ENCODE results near the gene FAM162A.

The FAM162A gene

DNA sequence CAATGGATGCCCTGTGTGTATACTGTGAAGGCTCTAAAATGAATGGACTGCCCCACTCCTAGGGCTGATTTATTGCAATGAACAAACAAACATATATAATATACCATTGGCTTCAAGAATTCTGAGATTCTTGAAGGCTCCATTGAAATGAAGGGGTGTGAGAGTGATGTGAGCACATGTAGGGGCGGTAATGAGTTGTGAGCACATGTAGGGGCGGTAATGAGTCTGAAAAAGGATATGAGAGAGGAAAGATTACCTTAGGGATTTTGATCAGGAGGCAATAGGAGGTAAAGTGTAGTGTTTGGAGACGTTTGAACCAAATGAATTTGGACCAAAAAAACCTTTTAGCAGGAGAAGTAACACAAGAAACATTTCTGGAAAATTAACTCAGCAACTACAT, 3.7 kb downstream of the FAM162A start:
- TF ChIP-seq, protein P1, sequence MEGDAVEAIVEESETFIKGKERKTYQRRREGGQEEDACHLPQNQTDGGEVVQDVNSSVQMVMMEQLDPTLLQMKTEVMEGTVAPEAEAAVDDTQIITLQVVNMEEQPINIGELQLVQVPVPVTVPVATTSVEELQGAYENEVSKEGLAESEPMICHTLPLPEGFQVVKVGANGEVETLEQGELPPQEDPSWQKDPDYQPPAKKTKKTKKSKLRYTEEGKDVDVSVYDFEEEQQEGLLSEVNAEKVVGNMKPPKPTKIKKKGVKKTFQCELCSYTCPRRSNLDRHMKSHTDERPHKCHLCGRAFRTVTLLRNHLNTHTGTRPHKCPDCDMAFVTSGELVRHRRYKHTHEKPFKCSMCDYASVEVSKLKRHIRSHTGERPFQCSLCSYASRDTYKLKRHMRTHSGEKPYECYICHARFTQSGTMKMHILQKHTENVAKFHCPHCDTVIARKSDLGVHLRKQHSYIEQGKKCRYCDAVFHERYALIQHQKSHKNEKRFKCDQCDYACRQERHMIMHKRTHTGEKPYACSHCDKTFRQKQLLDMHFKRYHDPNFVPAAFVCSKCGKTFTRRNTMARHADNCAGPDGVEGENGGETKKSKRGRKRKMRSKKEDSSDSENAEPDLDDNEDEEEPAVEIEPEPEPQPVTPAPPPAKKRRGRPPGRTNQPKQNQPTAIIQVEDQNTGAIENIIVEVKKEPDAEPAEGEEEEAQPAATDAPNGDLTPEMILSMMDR (conservative IDR thresholded peaks at IDR 0.05; ENCODE audit: low read length) = no peak
- no peak for DNase-seq (ENCODE audit: low read depth)
- no peak overlapping the region for H3K4me3 ChIP-seq (ENCODE audit: low read length)

DNA sequence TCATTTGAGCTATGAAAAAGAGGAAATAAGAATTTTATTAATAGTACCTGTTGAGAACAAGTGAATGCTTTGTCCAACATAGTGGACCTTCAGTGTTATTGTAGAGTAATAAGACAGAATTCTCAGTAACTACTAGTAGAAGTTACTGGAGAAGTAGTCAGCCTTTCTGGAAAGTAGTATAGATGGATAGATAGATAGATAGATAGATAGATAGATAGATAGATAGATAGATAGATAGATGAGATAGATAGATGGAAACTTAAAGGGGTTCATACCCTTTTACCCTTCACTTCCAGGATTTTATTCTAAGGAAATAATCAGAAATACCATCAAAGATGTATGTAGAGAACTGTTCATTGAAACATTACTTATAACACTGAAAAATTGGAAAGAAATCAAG, 5.2 kb downstream of the FAM162A start:
- TF ChIP-seq, protein P1 (conservative IDR thresholded peaks at IDR 0.05; ENCODE audit: low read length) = no peak
- DNase-seq (ENCODE audit: low read depth) = no peak
- H3K4me3 ChIP-seq (ENCODE audit: low read length) = no peak overlapping the region

DNA sequence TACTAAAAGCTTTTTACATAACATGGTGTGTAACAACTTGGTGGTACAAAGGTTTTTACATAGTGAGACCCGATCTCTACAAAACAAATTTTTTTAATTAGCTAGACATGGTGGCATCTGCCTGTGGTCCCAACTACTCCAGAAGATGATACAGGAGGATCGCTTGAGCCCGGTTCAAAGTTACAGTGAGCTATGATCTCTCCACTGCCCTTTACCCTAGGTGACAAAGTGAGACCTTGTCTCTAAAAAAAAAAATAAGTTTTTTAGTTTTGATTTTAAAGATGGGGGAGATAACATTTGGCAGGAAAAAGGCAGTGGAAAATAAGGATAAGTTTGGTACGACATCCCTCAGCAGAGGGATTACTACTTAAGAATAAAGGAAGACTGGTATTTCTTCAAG, 5.9 kb downstream of the FAM162A start:
- DNase-seq (ENCODE audit: low read depth) = no peak
- no peak overlapping the region for H3K4me3 ChIP-seq (ENCODE audit: low read length)
- TF ChIP-seq, protein P1 (conservative IDR thresholded peaks at IDR 0.05; ENCODE audit: low read length) = no peak

DNA sequence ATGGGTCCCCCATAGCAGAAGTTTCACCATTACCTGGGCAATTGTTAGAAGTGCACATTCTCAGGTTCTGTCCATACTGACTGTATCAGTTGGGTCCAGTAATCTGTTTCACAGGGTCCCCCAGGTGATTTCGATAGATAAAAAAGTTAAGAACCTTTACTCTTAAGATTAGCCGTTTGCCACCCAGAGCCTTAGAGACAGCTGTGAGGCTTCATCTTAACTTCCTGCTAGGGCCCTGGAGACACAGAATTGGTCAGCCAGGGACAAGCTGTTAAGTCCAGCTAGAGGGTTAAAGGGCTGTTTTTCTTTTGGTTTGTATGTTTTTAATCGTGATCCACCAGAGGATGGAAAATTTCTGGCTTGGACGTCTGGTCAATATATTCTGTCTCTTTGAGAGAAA, 6.7 kb downstream of the FAM162A start:
- H3K4me3 ChIP-seq (ENCODE audit: low read length) = no peak overlapping the region
- no peak for DNase-seq (ENCODE audit: low read depth)
- TF ChIP-seq, protein P1 (conservative IDR thresholded peaks at IDR 0.05; ENCODE audit: low read length) = no peak

DNA sequence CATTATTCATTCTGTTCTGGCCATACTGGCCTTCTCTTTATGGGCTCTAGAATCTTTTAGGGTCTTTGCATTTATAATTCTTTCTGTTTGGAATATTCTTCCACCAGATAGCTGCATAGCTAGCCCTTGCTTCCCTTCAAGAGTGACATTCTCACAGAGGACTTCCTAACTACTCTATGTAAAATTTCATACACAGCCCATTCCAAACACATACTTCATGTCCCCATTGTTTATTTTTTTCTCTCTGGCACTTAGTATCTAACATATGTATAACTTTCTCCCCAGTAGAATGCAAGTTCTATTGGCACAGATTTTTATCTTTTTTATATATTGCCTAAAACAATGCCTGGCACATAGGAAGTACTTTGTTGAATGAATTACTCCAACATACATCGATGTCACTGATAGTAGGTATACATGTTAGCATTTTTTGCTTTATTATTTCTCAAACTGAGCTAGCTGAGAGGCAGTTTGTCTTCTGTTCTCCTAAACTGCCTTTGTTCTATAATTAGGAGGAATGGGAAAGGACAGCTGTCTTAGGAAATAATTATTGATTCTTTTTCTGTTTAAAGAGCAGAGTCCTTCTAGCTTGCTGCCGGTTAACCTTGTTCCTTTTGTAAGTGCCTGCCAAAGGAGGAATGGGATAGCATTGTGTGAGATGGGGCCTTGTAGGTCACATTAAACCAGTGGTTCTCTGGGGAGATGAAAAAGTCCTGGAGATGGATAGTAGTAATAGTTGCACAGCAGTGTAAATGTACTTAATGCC, 7.9 kb downstream of the FAM162A start:
- TF ChIP-seq, protein P1 (conservative IDR thresholded peaks at IDR 0.05; ENCODE audit: low read length) = no peak
- DNase-seq (ENCODE audit: low read depth) = no peak

DNA sequence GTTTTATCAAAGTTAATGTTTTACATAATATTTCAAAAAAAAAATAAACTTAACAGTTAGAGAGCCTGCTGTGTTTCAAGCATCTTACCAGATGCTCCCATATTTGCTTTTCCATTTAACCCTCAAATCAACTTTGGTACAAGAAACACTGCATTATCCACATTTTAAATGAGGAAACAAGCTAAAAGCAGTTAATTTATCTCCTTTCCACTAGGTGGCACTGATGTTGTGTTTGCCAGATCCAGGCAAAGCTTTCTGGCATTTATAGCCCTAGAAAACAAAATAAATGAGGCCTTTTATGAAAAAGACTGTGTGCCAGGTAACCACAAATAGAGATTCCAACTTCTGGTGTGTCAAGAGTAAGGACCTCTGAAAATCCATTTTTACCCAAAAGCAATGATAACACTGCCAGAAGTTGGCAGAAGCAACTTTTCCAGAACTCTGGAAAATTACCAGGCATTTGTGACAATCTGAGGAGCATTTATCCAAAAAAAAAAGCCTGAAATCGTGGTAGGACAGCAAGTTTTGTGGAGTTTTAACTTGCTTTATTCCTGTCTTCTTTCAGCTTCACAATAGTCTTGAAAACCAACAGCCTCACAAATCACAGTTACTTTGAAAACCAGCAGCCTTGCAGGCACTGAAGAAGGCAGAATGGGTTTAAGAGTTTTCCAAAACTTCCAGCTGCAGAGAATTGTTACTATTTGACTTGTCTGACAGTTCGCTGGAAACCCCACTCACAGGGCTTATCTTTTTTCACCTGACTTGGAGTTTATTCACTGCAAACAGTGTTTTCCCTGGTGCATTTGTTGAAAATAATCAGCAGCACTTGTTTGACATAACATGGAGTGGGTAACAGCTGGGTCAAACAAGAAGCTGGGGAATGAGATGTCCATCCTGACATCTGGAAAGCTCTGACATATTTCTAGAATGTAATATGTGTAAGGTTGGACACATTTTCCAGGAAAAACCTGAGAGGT, 9.2 kb downstream of the FAM162A start:
- DNase-seq (ENCODE audit: low read depth) = peak; percentile 71
- TF ChIP-seq, protein P1 (conservative IDR thresholded peaks at IDR 0.05; ENCODE audit: low read length) = peak; percentile 82
- no peak overlapping the region for H3K4me3 ChIP-seq (ENCODE audit: low read length)

More for the DNA sequence above, 7.9 kb downstream of the FAM162A start:
- no peak overlapping the region for H3K4me3 ChIP-seq (ENCODE audit: low read length)
